Immature natural killer cell (primary cell): ENCODE results near the gene APOF. TPM values are rescaled to one million over a fixed set of nuclear protein-coding genes. Genes with fewer than 3 reads are reported as not detected.

ENCODE experiments used
- polyA plus RNA-seq, 3 donors: library from polyadenylated mRNA; unstranded; fragments of 300-500 nt; fragmentation: Illumina TruSeq; gene quantifications; one replicate each; pipeline ENCODE4 v1.2.3, GENCODE V29; 2021

Gene APOF
- polyA plus RNA-seq, 3 donors from 2014 or later, result not detected

Other genes starting within 250 kb of the APOF start
- 1,000 to 10,000 TPM; 2,591 to 7,233 (median 3,803) TPM for gene RPL41, start 246.2 kb downstream of the APOF start, polyA plus RNA-seq
- 1 to 10 TPM in 2 of 3 donors, under 1 TPM in 1; 0.86 to 4.2 (median 1.3) TPM for gene ZC3H10, start 244.6 kb downstream of the APOF start, polyA plus RNA-seq
- gene ESYT1, start 234.6 kb downstream of the APOF start, polyA plus RNA-seq, result 100 to 1,000 TPM; 217 to 502 (median 273) TPM
- 10 to 100 TPM in 1 of 3 donors, 1 to 10 TPM in 2; 1.5 to 12.9 (median 9.3) TPM for gene MYL6B, start 210.3 kb downstream of the APOF start, polyA plus RNA-seq
- 1,000 to 10,000 TPM; 2,998 to 5,712 (median 4,230) TPM for gene MYL6, start 204.5 kb downstream of the APOF start, polyA plus RNA-seq
- 100 to 1,000 TPM in 1 of 3 donors, 10 to 100 TPM in 2; 25.7 to 118 (median 43.7) TPM for gene SMARCC2, start 173.4 kb downstream of the APOF start, polyA plus RNA-seq
- gene RNF41, start 140.9 kb downstream of the APOF start, polyA plus RNA-seq, result 10 to 100 TPM; 49.0 to 55.1 (median 49.3) TPM
- 1 to 10 TPM; 3.2 to 8.8 (median 6.8) TPM for gene NABP2, start 138.5 kb downstream of the APOF start, polyA plus RNA-seq
- not detected for gene SLC39A5, start 132.8 kb downstream of the APOF start, polyA plus RNA-seq
- gene ANKRD52, start 104.5 kb downstream of the APOF start, polyA plus RNA-seq, result 10 to 100 TPM in 1 of 3 donors, 1 to 10 TPM in 2; 3.2 to 23.3 (median 3.7) TPM
- gene COQ10A, start 95.9 kb downstream of the APOF start, polyA plus RNA-seq, result 10 to 100 TPM; 12.0 to 18.6 (median 18.3) TPM
- gene CS, start 62.5 kb downstream of the APOF start, polyA plus RNA-seq, result 10 to 100 TPM; 41.7 to 82.2 (median 67.3) TPM
- gene CNPY2, start 46.9 kb downstream of the APOF start, polyA plus RNA-seq, result 100 to 1,000 TPM; 201 to 232 (median 228) TPM
- gene PAN2, start 28.9 kb downstream of the APOF start, polyA plus RNA-seq, result 1 to 10 TPM; 4.6 to 9.4 (median 8.7) TPM
- 1 to 10 TPM in 1 of 3 donors, under 1 TPM in 2; 0.21 to 1.5 (median 0.40) TPM for gene IL23A, start 24.0 kb downstream of the APOF start, polyA plus RNA-seq
- gene STAT2, start 2.8 kb downstream of the APOF start, polyA plus RNA-seq, result 10 to 100 TPM; 49.5 to 78.1 (median 61.4) TPM
- gene TIMELESS, start 86.6 kb upstream of the APOF start, polyA plus RNA-seq, result 10 to 100 TPM in 1 of 3 donors, 1 to 10 TPM in 2; 3.5 to 11.3 (median 4.8) TPM
- under 1 TPM in 2 of 3 donors, not detected in 1; 0.15 to 0.25 TPM for gene MIP, start 91.8 kb upstream of the APOF start, polyA plus RNA-seq
- 1 to 10 TPM in 2 of 3 donors, under 1 TPM in 1; 0.82 to 1.1 (median 1.1) TPM for gene SPRYD4, start 105.7 kb upstream of the APOF start, polyA plus RNA-seq
- 1 to 10 TPM in 2 of 3 donors, under 1 TPM in 1; 0.57 to 2.0 (median 1.2) TPM for gene GLS2, start 125.3 kb upstream of the APOF start, polyA plus RNA-seq
- 1 to 10 TPM; 1.1 to 1.3 (median 1.3) TPM for gene RBMS2, start 159.0 kb upstream of the APOF start, polyA plus RNA-seq